Epithelial cell of esophagus (primary cell): ENCODE results near the gene HSD17B3.
"Not testable (repeated sequence)": the region's sequence is repeated elsewhere in the genome, so short reads cannot be mapped to it uniquely, and the experiment has no call there.

Experiments
- DNase-seq: peaks from one replicate; pipeline ENCODE4 v3.0.0; 2010; ENCODE audit warnings: low read depth
- H3K4me3 ChIP-seq: 2 replicates; pipeline ENCODE4 v1.5.1; 2011; ENCODE audit warnings: mild to moderate bottlenecking, low read length, control low read depth
- TF ChIP-seq, protein P1 (sequence below): IDR thresholded peaks from 2 replicates; pipeline ENCODE4 v1.5.1; 2011; ENCODE audit warnings: low read depth, mild to moderate bottlenecking, low read length, control low read depth, inconsistent platforms; ENCODE audit not compliant: insufficient read depth; ENCODE audit errors: missing control alignments

The HSD17B3 gene

DNA sequence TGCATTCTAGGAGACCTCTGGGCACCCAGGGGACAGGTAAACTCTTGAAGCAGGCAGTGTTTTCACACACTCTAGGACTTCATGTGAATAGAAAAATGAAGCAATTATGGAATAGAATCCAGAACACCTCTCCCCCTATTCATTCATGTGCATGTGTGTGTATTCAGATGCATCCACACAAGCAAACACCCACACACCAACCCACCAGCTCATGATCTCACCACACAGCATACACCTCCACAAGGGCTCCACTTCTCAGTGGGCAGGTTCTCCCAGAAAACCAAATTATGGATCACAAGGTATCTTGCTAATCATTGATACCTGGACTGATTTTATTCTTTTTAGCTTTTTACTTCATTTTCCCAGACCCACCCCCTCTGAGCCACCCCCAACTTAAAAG, 21.2 kb upstream of the HSD17B3 start:
- no peak overlapping the region for H3K4me3 ChIP-seq
- no peak for DNase-seq
- TF ChIP-seq, protein P1, sequence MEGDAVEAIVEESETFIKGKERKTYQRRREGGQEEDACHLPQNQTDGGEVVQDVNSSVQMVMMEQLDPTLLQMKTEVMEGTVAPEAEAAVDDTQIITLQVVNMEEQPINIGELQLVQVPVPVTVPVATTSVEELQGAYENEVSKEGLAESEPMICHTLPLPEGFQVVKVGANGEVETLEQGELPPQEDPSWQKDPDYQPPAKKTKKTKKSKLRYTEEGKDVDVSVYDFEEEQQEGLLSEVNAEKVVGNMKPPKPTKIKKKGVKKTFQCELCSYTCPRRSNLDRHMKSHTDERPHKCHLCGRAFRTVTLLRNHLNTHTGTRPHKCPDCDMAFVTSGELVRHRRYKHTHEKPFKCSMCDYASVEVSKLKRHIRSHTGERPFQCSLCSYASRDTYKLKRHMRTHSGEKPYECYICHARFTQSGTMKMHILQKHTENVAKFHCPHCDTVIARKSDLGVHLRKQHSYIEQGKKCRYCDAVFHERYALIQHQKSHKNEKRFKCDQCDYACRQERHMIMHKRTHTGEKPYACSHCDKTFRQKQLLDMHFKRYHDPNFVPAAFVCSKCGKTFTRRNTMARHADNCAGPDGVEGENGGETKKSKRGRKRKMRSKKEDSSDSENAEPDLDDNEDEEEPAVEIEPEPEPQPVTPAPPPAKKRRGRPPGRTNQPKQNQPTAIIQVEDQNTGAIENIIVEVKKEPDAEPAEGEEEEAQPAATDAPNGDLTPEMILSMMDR, result no peak

DNA sequence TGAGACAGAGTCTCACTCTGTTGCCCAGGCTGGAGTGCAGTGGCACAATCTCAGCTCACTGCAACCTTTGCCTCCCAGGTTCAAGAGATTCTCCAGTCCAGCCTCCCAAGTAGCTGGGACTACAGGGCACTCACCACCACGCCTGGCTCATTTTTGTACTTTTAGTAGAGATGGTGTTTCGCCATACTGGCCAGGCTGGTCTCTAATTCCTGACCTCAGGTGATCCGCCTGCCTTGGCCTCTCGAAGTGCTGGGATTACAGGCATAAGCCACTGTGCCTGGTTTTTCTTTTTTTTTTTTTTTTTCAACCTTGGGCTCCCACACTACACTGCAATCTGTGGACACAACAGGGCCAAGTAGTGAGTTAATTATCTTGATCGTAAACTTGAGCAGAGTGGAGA, 20.8 kb upstream of the HSD17B3 start:
- not testable (repeated sequence) for H3K4me3 ChIP-seq, DNase-seq

DNA sequence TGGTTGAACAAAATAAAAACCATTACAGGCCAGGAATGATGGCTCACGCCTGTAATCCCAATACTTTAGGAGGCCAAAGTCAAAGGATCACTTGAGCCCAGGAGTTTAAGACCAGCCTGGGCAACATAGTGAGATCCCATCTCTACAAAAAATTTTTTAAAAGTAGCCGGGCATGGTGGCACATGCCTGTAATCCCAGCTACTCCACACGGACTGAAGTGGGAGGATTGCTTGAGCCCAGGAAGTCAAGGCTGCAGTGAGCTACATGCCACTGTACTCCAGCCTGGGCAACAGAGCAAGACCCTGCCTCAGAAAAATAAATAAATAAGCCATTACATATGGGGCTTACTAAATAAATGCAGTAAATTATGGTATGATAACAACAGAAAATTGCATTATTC, 20.2 kb upstream of the HSD17B3 start:
- not testable (repeated sequence) for DNase-seq, H3K4me3 ChIP-seq

DNA sequence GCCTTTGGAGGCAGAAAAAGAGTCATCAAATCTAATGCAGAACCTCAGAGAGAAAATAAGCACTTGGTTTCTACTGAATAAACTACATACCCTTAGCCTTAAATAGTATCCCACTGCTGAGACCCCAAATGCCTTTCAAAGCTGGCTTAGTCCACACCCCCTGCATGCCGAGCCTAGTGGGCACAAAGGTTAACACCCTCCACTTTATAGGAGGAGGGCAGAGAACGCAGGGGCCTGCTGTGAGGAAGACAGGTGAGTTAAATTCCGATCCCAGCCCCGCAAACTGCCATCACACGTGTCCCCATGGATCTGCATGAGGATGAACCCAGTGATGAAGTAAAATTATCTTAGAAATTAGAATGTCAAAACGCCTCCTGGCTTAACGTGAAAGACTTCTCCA, 19.5 kb upstream of the HSD17B3 start:
- no peak overlapping the region for H3K4me3 ChIP-seq
- DNase-seq, result no peak
- TF ChIP-seq, protein P1, result no peak

DNA sequence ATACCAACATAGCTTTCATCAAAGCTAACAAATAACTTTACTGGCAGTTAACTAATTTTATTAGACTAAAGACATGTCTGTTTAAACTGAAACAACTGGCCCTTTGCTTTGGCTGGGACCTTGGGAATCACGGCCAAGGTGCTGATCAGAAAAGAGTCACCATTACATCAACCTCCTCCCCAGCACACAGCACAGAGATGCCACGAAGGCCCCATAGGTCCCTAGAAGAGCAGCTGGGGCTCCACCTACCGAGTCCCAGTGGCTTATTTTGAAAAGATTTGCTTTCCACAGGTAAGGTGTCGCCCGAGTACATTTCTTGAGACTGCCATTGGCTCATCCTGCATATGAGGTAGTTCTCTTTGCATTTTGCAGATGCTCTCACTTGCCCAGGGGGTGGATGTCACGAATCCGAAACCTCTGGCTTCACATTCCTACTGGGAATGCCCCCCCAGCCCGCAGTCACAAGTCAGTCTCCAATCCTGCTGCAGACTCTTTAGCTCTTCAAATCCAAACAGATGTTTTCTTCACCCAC, 18.8 kb upstream of the HSD17B3 start:
- no peak for DNase-seq
- TF ChIP-seq, protein P1, result no peak

DNA sequence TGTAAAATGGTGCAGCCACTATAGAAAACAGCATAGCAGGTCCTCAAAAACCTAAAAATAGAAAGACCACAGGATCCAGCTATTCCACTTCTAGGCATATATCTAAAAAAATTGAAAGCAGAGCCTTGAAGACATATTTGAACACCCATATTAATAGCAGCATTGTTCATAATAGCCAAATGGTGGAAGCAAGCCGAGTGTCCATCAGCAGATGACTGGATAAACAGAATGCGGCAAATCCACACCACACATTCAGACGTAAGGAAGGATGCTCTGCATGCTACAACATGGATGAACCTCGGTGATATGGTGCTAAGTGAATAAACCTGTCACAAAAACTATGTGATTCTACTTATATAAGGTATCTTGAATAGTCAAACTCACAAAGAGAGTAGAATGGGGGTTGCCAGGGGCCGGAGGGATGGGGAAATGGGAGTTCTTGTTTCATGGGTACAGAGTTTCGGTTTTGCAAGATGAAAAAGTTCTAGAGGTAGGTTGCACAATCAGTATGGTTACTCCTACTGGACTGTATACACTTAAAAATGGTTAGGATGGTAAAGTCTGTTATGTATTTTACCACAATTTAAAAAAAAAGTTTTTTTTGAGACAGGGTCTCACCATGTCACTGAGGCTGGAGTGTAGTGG, 17.1 kb upstream of the HSD17B3 start:
- no peak overlapping the region for H3K4me3 ChIP-seq
- no peak for DNase-seq
- TF ChIP-seq, protein P1, result no peak

More for the DNA sequence above, 18.8 kb upstream of the HSD17B3 start:
- no peak overlapping the region for H3K4me3 ChIP-seq

DNA sequence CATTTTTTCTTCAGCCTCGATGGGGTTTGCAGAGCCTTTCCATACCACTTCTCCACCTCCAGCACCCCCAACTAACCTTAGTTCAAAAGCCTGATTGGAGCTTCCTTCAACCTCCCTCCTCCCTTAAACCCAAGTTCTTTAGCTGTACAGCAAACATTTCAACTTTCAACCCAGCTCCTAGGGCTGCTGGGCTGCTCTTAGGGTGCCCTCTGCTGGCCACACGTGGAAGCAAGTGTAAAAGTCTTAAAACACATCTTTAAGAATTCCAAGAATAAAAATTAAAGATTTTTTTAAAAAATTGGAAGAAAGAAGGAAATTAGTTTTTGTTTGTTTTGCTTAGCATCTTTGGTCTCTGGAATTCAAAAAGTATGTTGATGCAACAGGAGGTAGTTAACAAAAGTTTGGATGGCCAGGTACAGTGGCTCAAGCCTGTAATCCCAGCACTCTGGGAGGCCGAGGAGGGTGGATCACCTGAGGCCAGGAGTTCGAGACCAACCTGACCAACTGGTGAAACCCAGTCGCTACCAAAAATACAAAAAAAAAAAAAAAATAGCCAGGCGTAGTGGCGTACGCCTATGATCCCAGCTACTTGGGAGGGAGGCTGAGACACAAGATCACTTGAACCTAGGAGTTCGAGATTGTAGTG, 15.5 kb upstream of the HSD17B3 start:
- DNase-seq, result peak; percentile 74
- TF ChIP-seq, protein P1, result peak; percentile 94
- no peak overlapping the region for H3K4me3 ChIP-seq

DNA sequence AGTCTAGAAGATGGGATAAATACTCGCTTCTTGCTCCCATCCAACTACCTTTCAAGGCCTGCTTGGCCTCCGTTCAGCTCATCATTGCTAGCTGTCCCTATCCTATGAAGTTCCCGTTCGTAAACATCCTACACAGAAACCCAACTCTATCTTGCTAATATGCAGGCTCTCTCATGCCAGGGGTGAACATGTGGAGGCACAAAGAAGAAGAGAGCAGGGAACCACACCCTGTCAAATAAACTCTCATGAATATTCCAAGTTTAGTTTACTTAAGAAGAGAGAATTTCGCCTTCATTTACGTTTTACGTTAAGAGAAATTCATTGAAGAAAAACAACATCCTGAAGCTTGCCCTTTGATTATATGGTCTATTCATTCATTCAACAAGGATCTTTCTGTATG, 7.9 kb upstream of the HSD17B3 start:
- no peak overlapping the region for H3K4me3 ChIP-seq
- no peak for DNase-seq
- TF ChIP-seq, protein P1, result no peak

DNA sequence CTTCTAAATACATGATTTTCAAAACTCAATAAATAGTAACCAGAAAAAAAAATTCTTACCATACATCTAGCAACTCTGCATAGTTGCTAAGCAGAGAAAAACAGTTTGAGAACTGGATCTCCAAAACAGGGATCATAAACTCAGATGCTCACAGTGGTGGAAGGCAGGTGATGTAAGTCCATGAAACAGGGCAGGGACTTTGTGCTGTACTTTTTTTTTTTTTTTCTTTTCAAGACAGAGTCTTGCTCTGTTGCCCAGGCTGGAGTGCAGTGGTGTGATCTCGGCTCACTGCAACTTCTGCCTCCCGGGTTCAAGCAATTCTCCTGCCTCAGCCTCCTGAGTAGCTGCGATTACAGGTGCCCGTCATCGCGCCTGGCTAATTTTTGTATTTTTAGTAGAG, 5.0 kb upstream of the HSD17B3 start:
- H3K4me3 ChIP-seq, DNase-seq: not testable (repeated sequence)
